Caco-2 (cell line): ENCODE measurements around the gene OSBPL10. TPM values are rescaled to one million over a fixed set of nuclear protein-coding genes. Genes with fewer than 3 reads are reported as not detected.

Experiments
- BruUV-seq: library from RNA; stranded (reverse); fragments of 400-500 nt; replicated peaks from 2 replicates; lab custom pipeline; 2021; lab: Mats Ljungman, UMichigan
- CTCF ChIA-PET: fragments of 300-600 bp; sonication (Branson Sonifier 250); formaldehyde crosslinking; loops from one replicate; lab custom pipeline; 2022; ENCODE audit warnings: antibody characterized with exemption; lab: Charles Lee
- POLR2A ChIA-PET: fragments of 300-600 bp; sonication (Branson Sonifier 250); formaldehyde crosslinking; loops from one replicate; lab custom pipeline; 2022; ENCODE audit warnings: antibody characterized with exemption; lab: Charles Lee
- DNase-seq, 2 experiments: peaks; one replicate each; pipeline versions ENCODE4 v3.0.0 to v3.0.0-alpha.2; 2020 to 2022
- H3K27me3 ChIP-seq: replicated peaks from 2 replicates; pipeline ENCODE4 v1.6.0; 2011; ENCODE audit warnings: low read length; ENCODE audit not compliant: control insufficient read depth, insufficient read depth
- H3K36me3 ChIP-seq: 2 replicates; pipeline ENCODE4 v1.5.1; 2011; ENCODE audit warnings: low read length; ENCODE audit not compliant: control insufficient read depth, insufficient read depth
- H3K4me1 ChIP-seq: fragments of 250-450 bp; sonication (Bioruptor Pico); 2 replicates; pipeline ENCODE4 v1.5.1; 2020; ENCODE audit warnings: mild to moderate bottlenecking
- H3K4me3 ChIP-seq: 2 replicates; pipeline ENCODE4 v1.5.1; 2011; ENCODE audit warnings: low read depth, mild to moderate bottlenecking, control low read depth, low read length
- H3K9me3 ChIP-seq: fragments of 250-450 bp; sonication (Bioruptor Pico); 2 replicates; pipeline ENCODE4 v1.5.1; 2020; ENCODE audit warnings: mild to moderate bottlenecking, moderate library complexity
- H3K27ac Mint-ChIP-seq: one replicate; pipeline ENCODE4 v1.8.0; 2022; ENCODE audit warnings: mixed read lengths; ENCODE audit not compliant: unreplicated experiment
- H3K27me3 Mint-ChIP-seq: one replicate; pipeline ENCODE4 v1.8.0; 2022; ENCODE audit warnings: mixed read lengths; ENCODE audit not compliant: insufficient read depth, unreplicated experiment
- H3K36me3 Mint-ChIP-seq: one replicate; pipeline ENCODE4 v1.8.0; 2022; ENCODE audit warnings: mild to moderate bottlenecking, mixed read lengths; ENCODE audit not compliant: insufficient read depth, unreplicated experiment
- H3K4me1 Mint-ChIP-seq: one replicate; pipeline ENCODE4 v1.8.0; 2022; ENCODE audit warnings: low read depth, mixed read lengths; ENCODE audit not compliant: unreplicated experiment
- H3K4me3 Mint-ChIP-seq: one replicate; pipeline ENCODE4 v1.8.0; 2022; ENCODE audit warnings: mild to moderate bottlenecking, moderate library complexity, mixed read lengths; ENCODE audit not compliant: unreplicated experiment
- H3K9me3 Mint-ChIP-seq: one replicate; pipeline ENCODE4 v1.8.0; 2022; ENCODE audit warnings: mixed read lengths; ENCODE audit not compliant: unreplicated experiment
- CTCF ChIP-seq, 2 experiments: fragments of 200-600 bp in 1 of 2; IDR thresholded peaks; 1 replicate in 1 of 2; 2 replicates in 1 of 2; pipeline versions ENCODE4 v1.5.1 to v1.8.0; 2011 to 2022; ENCODE audit warnings: antibody characterized with exemption in 1 of 2, control low read depth in 1 of 2, inconsistent platforms in 1 of 2, low read depth in 1 of 2, low read length in 1 of 2, mild to moderate bottlenecking in 1 of 2, moderate library complexity in 1 of 2; ENCODE audit not compliant: insufficient read depth in 1 of 2, severe bottlenecking in 1 of 2, unreplicated experiment in 1 of 2
- intact Hi-C: fragments of 100-400 bp; cut with micrococcal nuclease; formaldehyde crosslinking; loops from one replicate; pipeline ENCODE4 v1.10.0; 2022; ENCODE audit not compliant: unreplicated experiment
- total RNA-seq: library from RNA; stranded (reverse); gene quantifications from 2 replicates; pipeline ENCODE4 v1.2.3, GENCODE V29; 2022

OSBPL10 gene
- total RNA-seq, 1 experiment from 2014 or later, result 71.2 TPM

- BruUV-seq, result no TSS peak
- TF ChIP-seq CTCF (IDR thresholded peaks at IDR 0.05; ENCODE audit: insufficient read depth in 1 of 2, low read depth in 1 of 2, low read length in 1 of 2, severe bottlenecking in 1 of 2, unreplicated experiment in 1 of 2), result no peak
- intact Hi-C loops, result no loop called here
- peaks cover 1% of the 10 kb centered on the region; the same call in 1 of the 2 replicates for H3K36me3 ChIP-seq
- DNase-seq, result no peak
- no peaks in the 10 kb centered on the region for H3K27me3 ChIP-seq
- ChIA-PET CTCF (no interaction called here), POLR2A (no interaction called here)
- peaks cover 21% of the 10 kb centered on the region for H3K36me3 Mint-ChIP-seq
- H3K9me3 ChIP-seq, result no peaks in the 10 kb centered on the region
- H3K9me3 Mint-ChIP-seq, result peaks cover 19% of the 10 kb centered on the region
- no peaks in the 10 kb centered on the region for H3K4me1 ChIP-seq
- no peak overlapping the region for H3K4me3 ChIP-seq
- H3K27ac Mint-ChIP-seq, result no peak overlapping the region
- H3K27me3 Mint-ChIP-seq, result no peaks in the 10 kb centered on the region
- no peaks in the 10 kb centered on the region for H3K4me1 Mint-ChIP-seq
- H3K4me3 Mint-ChIP-seq, result no peak overlapping the region
Observed at GRCh38 chr3:31713816-31714215, 267.2 kb downstream of the OSBPL10 start.

- no peak overlapping the region for H3K4me3 ChIP-seq
- H3K9me3 ChIP-seq, result no peaks in the 10 kb centered on the region
- H3K4me3 Mint-ChIP-seq, result no peak overlapping the region
- H3K27me3 ChIP-seq, result no peaks in the 10 kb centered on the region
- peaks cover 29% of the 10 kb centered on the region for H3K36me3 Mint-ChIP-seq
- H3K4me1 Mint-ChIP-seq, result no peaks in the 10 kb centered on the region
- no peak for DNase-seq
- POLR2A ChIA-PET, result no interaction called here
- CTCF ChIA-PET, result no interaction called here
- H3K4me1 ChIP-seq, result no peaks in the 10 kb centered on the region
- peaks cover 19% of the 10 kb centered on the region for H3K9me3 Mint-ChIP-seq
- no peak overlapping the region for H3K27ac Mint-ChIP-seq
- no peak for TF ChIP-seq CTCF (IDR thresholded peaks at IDR 0.05; ENCODE audit: insufficient read depth in 1 of 2, low read depth in 1 of 2, low read length in 1 of 2, severe bottlenecking in 1 of 2, unreplicated experiment in 1 of 2)
- H3K27me3 Mint-ChIP-seq, result no peaks in the 10 kb centered on the region
- intact Hi-C loops, result no loop called here
- H3K36me3 ChIP-seq, result peaks cover 1% of the 10 kb centered on the region; the same call in 1 of the 2 replicates
- BruUV-seq, result no TSS peak
Observed at GRCh38 chr3:31710123-31710803, 270.8 kb downstream of the OSBPL10 start.

GRCh38 chr3:31709526-31709925 is 271.5 kb downstream of the OSBPL10 start:
- Mint-ChIP-seq H3K27ac (no peak overlapping the region), H3K36me3 (peaks cover 34% of the 10 kb centered on the region), H3K9me3 (peaks cover 19% of the 10 kb centered on the region), H3K27me3 (no peaks in the 10 kb centered on the region), H3K4me1 (no peaks in the 10 kb centered on the region), H3K4me3 (no peak overlapping the region)
- peaks cover 1% of the 10 kb centered on the region; the same call in 1 of the 2 replicates for H3K36me3 ChIP-seq
- intact Hi-C loops, result no loop called here
- no peaks in the 10 kb centered on the region for H3K9me3 ChIP-seq
- no peak for TF ChIP-seq CTCF (IDR thresholded peaks at IDR 0.05; ENCODE audit: insufficient read depth in 1 of 2, low read depth in 1 of 2, low read length in 1 of 2, severe bottlenecking in 1 of 2, unreplicated experiment in 1 of 2)
- DNase-seq, result no peak
- no peaks in the 10 kb centered on the region for H3K27me3 ChIP-seq
- H3K4me1 ChIP-seq, result no peaks in the 10 kb centered on the region
- ChIA-PET POLR2A (no interaction called here), CTCF (no interaction called here)
- no peak overlapping the region for H3K4me3 ChIP-seq
- BruUV-seq, result no TSS peak
